H9 (cell line): ENCODE data around the gene GRIK4. TPM values are rescaled to one million over a fixed set of nuclear protein-coding genes. Genes with fewer than 3 reads are reported as not detected.

Source experiments
- DNase-seq: peaks from one replicate; pipeline ENCODE4 v3.0.0-alpha.2; 2017
- H2AFZ ChIP-seq: one replicate; pipeline ENCODE4 v1.6.1; 2013; ENCODE audit warnings: mild to moderate bottlenecking, low read length, control low read depth, moderate library complexity
- H2AK5ac ChIP-seq: 2 replicates; pipeline ENCODE4 v1.6.1; 2013; ENCODE audit warnings: low read length, control low read depth, mixed read lengths; ENCODE audit not compliant: insufficient read length
- H2BK120ac ChIP-seq: one replicate; pipeline ENCODE4 v1.6.1; 2013; ENCODE audit warnings: low read depth, mild to moderate bottlenecking, low read length, control low read depth, inconsistent platforms; ENCODE audit not compliant: poor library complexity, severe bottlenecking
- H2BK12ac ChIP-seq: 2 replicates; pipeline ENCODE4 v1.6.1; 2013; ENCODE audit warnings: low read length, control low read depth, mixed read lengths, low read depth; ENCODE audit not compliant: insufficient read length
- H2BK15ac ChIP-seq: 2 replicates; pipeline ENCODE4 v1.6.1; 2013; ENCODE audit warnings: low read depth, low read length, control low read depth
- H2BK20ac ChIP-seq: one replicate; pipeline ENCODE4 v1.6.1; 2013; ENCODE audit warnings: low read depth, mild to moderate bottlenecking, low read length, control low read depth, inconsistent platforms; ENCODE audit not compliant: poor library complexity, severe bottlenecking
- H2BK5ac ChIP-seq: 2 replicates; pipeline ENCODE4 v1.6.1; 2013; ENCODE audit warnings: low read length, control low read depth, mixed read lengths; ENCODE audit not compliant: insufficient read length
- H3K14ac ChIP-seq: 2 replicates; pipeline ENCODE4 v1.6.1; 2013; ENCODE audit warnings: low read length, control low read depth; ENCODE audit not compliant: insufficient read depth
- H3K18ac ChIP-seq: 2 replicates; pipeline ENCODE4 v1.6.1; 2013; ENCODE audit warnings: low read depth, mild to moderate bottlenecking, mixed read lengths, low read length, control low read depth; ENCODE audit not compliant: insufficient read length
- H3K23ac ChIP-seq: 2 replicates; pipeline ENCODE4 v1.6.1; 2013; ENCODE audit warnings: low read length, control low read depth, mixed read lengths, low read depth; ENCODE audit not compliant: insufficient read length
- H3K23me2 ChIP-seq: 2 replicates; pipeline ENCODE4 v1.6.1; 2013; ENCODE audit warnings: low read depth, mild to moderate bottlenecking, mixed read lengths, low read length, control low read depth; ENCODE audit not compliant: insufficient read length, poor library complexity, severe bottlenecking
- H3K27ac ChIP-seq: 2 replicates; pipeline ENCODE4 v1.5.1; 2013; ENCODE audit warnings: low read length, control low read depth, mixed read lengths, low read depth; ENCODE audit not compliant: insufficient read length
- H3K27me3 ChIP-seq: 2 replicates; pipeline ENCODE4 v1.6.1; 2013; ENCODE audit warnings: low read length, control low read depth, inconsistent platforms; ENCODE audit not compliant: insufficient read depth
- H3K4ac ChIP-seq: 2 replicates; pipeline ENCODE4 v1.6.1; 2013; ENCODE audit warnings: low read depth, mild to moderate bottlenecking, control low read depth, inconsistent platforms, low read length, moderate library complexity
- H3K4me1 ChIP-seq: 2 replicates; pipeline ENCODE4 v1.6.1; 2013; ENCODE audit warnings: low read length, control low read depth, inconsistent platforms; ENCODE audit not compliant: insufficient read depth
- H3K4me2 ChIP-seq: 2 replicates; pipeline ENCODE4 v1.6.1; 2013; ENCODE audit warnings: low read length, control low read depth, mixed read lengths; ENCODE audit not compliant: insufficient read length, insufficient read depth
- H3K56ac ChIP-seq: 2 replicates; pipeline ENCODE4 v1.6.1; 2013; ENCODE audit warnings: low read depth, mild to moderate bottlenecking, mixed read lengths, low read length, control low read depth; ENCODE audit not compliant: insufficient read length
- H3K79me1 ChIP-seq: 2 replicates; pipeline ENCODE4 v1.6.1; 2013; ENCODE audit warnings: low read depth, mild to moderate bottlenecking, moderate library complexity, low read length, control low read depth, inconsistent platforms; ENCODE audit not compliant: insufficient read depth, poor library complexity, severe bottlenecking
- H3K79me2 ChIP-seq: 2 replicates; pipeline ENCODE4 v1.6.1; 2013; ENCODE audit warnings: low read length, control low read depth, inconsistent platforms; ENCODE audit not compliant: insufficient read depth
- H3K9ac ChIP-seq: 2 replicates; pipeline ENCODE4 v1.6.1; 2013; ENCODE audit warnings: low read length, control low read depth, mixed read lengths; ENCODE audit not compliant: insufficient read length; ENCODE audit errors: extremely low read depth
- H3K9me3 ChIP-seq: one replicate; pipeline ENCODE4 v1.6.1; 2013; ENCODE audit warnings: low read depth, low read length, inconsistent platforms; ENCODE audit not compliant: control insufficient read depth
- H3T11ph ChIP-seq: one replicate; pipeline ENCODE4 v1.6.1; 2013; ENCODE audit warnings: mild to moderate bottlenecking, low read length, control low read depth, inconsistent platforms
- H4K20me1 ChIP-seq: one replicate; pipeline ENCODE4 v1.6.1; 2013; ENCODE audit not compliant: control insufficient read depth, insufficient read length, insufficient read depth
- H4K5ac ChIP-seq: 2 replicates; pipeline ENCODE4 v1.6.1; 2013; ENCODE audit warnings: low read depth, mild to moderate bottlenecking, mixed read lengths, low read length, control low read depth; ENCODE audit not compliant: insufficient read length
- H4K8ac ChIP-seq: replicated peaks from 2 replicates; pipeline ENCODE4 v1.6.1; 2013; ENCODE audit warnings: low read length, control low read depth, mixed read lengths, low read depth; ENCODE audit not compliant: insufficient read length
- H4K91ac ChIP-seq: 2 replicates; pipeline ENCODE4 v1.6.1; 2013; ENCODE audit warnings: low read depth, mild to moderate bottlenecking, moderate library complexity, mixed read lengths, low read length, control low read depth; ENCODE audit not compliant: insufficient read length
- H3K27ac Mint-ChIP-seq, 3 experiments: 2 replicates in 2 of 3; 3 replicates in 1 of 3; pipeline ENCODE4 v1.8.0; 2020 to 2021; ENCODE audit warnings: mixed read lengths in 3 of 3, mild to moderate bottlenecking in 1 of 3, moderate library complexity in 1 of 3
- H3K27me3 Mint-ChIP-seq: 2 replicates; pipeline ENCODE4 v1.8.0; 2021; ENCODE audit warnings: low read depth, mild to moderate bottlenecking, moderate library complexity, mixed read lengths
- H3K36me3 Mint-ChIP-seq, 3 experiments: 2 replicates in 2 of 3; 3 replicates in 1 of 3; pipeline ENCODE4 v1.8.0; 2020 to 2021; ENCODE audit warnings: low read depth in 3 of 3, mixed read lengths in 3 of 3; ENCODE audit not compliant: insufficient read depth in 1 of 3
- H3K4me1 Mint-ChIP-seq, 2 experiments: 2 replicates each; pipeline ENCODE4 v1.8.0; 2020; ENCODE audit warnings: mixed read lengths in 2 of 2
- H3K4me3 Mint-ChIP-seq, 2 experiments: 2 replicates in 1 of 2; 3 replicates in 1 of 2; pipeline ENCODE4 v1.8.0; 2020 to 2021; ENCODE audit warnings: mild to moderate bottlenecking in 2 of 2, mixed read lengths in 2 of 2, moderate library complexity in 1 of 2
- H3K9me3 Mint-ChIP-seq, 2 experiments: 2 replicates in 1 of 2; 3 replicates in 1 of 2; pipeline ENCODE4 v1.8.0; 2020; ENCODE audit warnings: mild to moderate bottlenecking in 2 of 2, mixed read lengths in 2 of 2, moderate library complexity in 1 of 2
- WGBS: extraction: QIAGEN DNeasy Blood & Tissue Kit; methylation state at CpG from one replicate; pipeline ENCODE4 v1.1.7; 2013; ENCODE audit warnings: missing lambda C conversion rate, low lambda C conversion rate, mixed read lengths; ENCODE audit not compliant: insufficient read length; ENCODE audit errors: extremely low coverage; 5-methylcytosine and 5-hydroxymethylcytosine counted together
- total RNA-seq: library from RNA; stranded (reverse); gene quantifications from 2 replicates; pipeline ENCODE4 v1.2.1, GENCODE V29; 2021
- TF ChIP-seq, protein P1 (sequence below): fragments of 200-600 bp; sonication (generic); conservative IDR thresholded peaks from 3 replicates; pipeline ENCODE4 v1.8.0; 2021; ENCODE audit warnings: antibody characterized with exemption, mild to moderate bottlenecking

GRIK4 gene
- total RNA-seq, 1 experiment from 2014 or later, result 2.3 TPM

DNA sequence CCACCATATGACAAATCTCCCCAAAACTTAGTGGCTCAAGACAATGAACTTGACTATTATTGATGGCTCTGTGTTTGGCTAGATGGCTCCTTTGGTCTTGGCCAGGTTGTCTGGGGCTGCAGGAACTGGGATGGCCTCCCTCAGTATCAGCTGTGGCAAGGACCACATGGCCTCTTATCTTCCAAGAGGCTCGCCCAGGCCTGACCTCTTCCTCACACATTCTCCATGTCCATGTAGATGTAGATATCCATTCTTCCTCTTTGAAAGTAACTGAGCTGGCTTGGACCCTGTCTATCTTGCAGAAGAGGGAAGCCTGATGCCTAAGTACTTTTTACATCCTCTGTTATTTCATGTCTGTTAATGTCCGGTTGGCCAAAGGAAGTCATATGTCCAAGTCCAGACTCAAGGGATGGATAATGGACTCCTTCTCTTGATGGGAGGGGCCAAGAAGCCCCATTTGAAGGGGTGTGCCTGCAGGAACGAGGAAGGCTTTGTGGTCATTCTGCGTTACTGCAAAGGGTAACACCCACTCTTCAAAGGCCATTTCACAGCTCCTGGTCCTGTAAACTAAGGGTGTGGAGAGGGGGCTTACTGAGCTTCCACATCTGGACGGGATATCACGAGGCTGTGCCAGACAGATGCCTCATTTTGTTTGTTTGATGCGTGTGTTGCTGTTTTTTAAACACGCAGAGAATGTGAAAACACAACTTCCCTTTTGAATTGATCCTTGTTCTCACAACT, 87.1 kb downstream of the GRIK4 start:
- no peaks in the 10 kb centered on the region; the same call in 1 of the 2 replicates for H3K27me3 ChIP-seq
- H3K4ac ChIP-seq, result no peak overlapping the region
- no peak overlapping the region for H2AFZ ChIP-seq
- H3K14ac ChIP-seq, result no peak overlapping the region
- Mint-ChIP-seq H3K36me3 (no peaks in the 10 kb centered on the region), H3K27me3 (peaks cover 15% of the 10 kb centered on the region), H3K4me3 (no peak overlapping the region), H3K4me1 (peaks cover 30 to 43% of the 10 kb centered on the region in 2 experiments), H3K9me3 (no peaks in the 10 kb centered on the region), H3K27ac (no peak overlapping the region)
- WGBS, result no CpG with 5 or more reads among the region's 8 CpGs
- H2BK20ac ChIP-seq, result no peak overlapping the region
- no peak overlapping the region for H3K18ac ChIP-seq
- H3K4me2 ChIP-seq, result no peak overlapping the region
- no peak overlapping the region for H3K27ac ChIP-seq
- no peak overlapping the region for H3K23ac ChIP-seq
- H3K4me1 ChIP-seq, result no peaks in the 10 kb centered on the region; the same call in 1 of the 2 replicates
- H3K56ac ChIP-seq, result no peak overlapping the region
- no peaks in the 10 kb centered on the region for H3K79me2 ChIP-seq
- H4K5ac ChIP-seq, result no peak overlapping the region
- no peak overlapping the region for H2BK12ac ChIP-seq
- no peak for DNase-seq
- no peak overlapping the region for H4K8ac ChIP-seq
- no peak overlapping the region for H2BK5ac ChIP-seq
- H3K9me3 ChIP-seq, result no peaks in the 10 kb centered on the region
- no peaks in the 10 kb centered on the region for H3K79me1 ChIP-seq
- TF ChIP-seq, protein P1, sequence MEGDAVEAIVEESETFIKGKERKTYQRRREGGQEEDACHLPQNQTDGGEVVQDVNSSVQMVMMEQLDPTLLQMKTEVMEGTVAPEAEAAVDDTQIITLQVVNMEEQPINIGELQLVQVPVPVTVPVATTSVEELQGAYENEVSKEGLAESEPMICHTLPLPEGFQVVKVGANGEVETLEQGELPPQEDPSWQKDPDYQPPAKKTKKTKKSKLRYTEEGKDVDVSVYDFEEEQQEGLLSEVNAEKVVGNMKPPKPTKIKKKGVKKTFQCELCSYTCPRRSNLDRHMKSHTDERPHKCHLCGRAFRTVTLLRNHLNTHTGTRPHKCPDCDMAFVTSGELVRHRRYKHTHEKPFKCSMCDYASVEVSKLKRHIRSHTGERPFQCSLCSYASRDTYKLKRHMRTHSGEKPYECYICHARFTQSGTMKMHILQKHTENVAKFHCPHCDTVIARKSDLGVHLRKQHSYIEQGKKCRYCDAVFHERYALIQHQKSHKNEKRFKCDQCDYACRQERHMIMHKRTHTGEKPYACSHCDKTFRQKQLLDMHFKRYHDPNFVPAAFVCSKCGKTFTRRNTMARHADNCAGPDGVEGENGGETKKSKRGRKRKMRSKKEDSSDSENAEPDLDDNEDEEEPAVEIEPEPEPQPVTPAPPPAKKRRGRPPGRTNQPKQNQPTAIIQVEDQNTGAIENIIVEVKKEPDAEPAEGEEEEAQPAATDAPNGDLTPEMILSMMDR, result no peak
- no peak overlapping the region for H2BK120ac ChIP-seq
- no peak overlapping the region for H3T11ph ChIP-seq
- no peak overlapping the region for H2BK15ac ChIP-seq
- no peak overlapping the region for H3K9ac ChIP-seq
- H4K91ac ChIP-seq, result no peak overlapping the region
- H2AK5ac ChIP-seq, result no peak overlapping the region
- no peaks in the 10 kb centered on the region for H3K23me2 ChIP-seq
- peaks cover 2% of the 10 kb centered on the region for H4K20me1 ChIP-seq
